K562 (cell line): Measurements from ENCODE around the gene ZNF574. TPM values are rescaled to one million over a fixed set of nuclear protein-coding genes. Genes with fewer than 3 reads are reported as not detected.

Source experiments
- ARID3A ChIP-seq: IDR thresholded peaks from 2 replicates; pipeline ENCODE4 v1.6.1; 2012; ENCODE audit warnings: low read depth, low read length, improper control_type of control experiment, borderline replicate concordance
- CHD1 ChIP-seq: fragments of 200-600 bp; sonication (generic); IDR thresholded peaks from one replicate; pipeline ENCODE4 v1.6.1; 2012; ENCODE audit warnings: mild to moderate bottlenecking, moderate library complexity, low read length, inconsistent platforms
- CREB1 ChIP-seq, 2 experiments: sonication (generic) in 1 of 2; formaldehyde crosslinking in 1 of 2; IDR thresholded peaks; 2 replicates each; pipeline versions ENCODE4 v1.6.1 to v1.8.0; 2012 to 2022; ENCODE audit warnings: inconsistent platforms in 1 of 2, mild to moderate bottlenecking in 1 of 2, missing genetic modification reagents in 1 of 2, moderate library complexity in 1 of 2
- CREM ChIP-seq: IDR thresholded peaks from 2 replicates; pipeline ENCODE4 v1.6.1; 2014; ENCODE audit warnings: antibody characterized with exemption, low read depth
- DPF2 ChIP-seq: fragments of 450-650 bp; IDR thresholded peaks from 2 replicates; pipeline ENCODE4 v1.6.1; 2016
- E2F3 ChIP-seq: fragments of 250-450 bp; sonication (Bioruptor Pico); IDR thresholded peaks from 2 replicates; pipeline ENCODE4 v1.4.0; 2020; ENCODE audit warnings: mild to moderate bottlenecking
- EHMT2 ChIP-seq: fragments of 450-650 bp; IDR thresholded peaks from 2 replicates; pipeline ENCODE4 v1.6.1; 2018; ENCODE audit warnings: antibody characterized with exemption
- JUN ChIP-seq, 2 experiments: sonication (generic) in 1 of 2; formaldehyde crosslinking in 1 of 2; IDR thresholded peaks; 2 replicates each; pipeline versions ENCODE4 v1.6.1 to v1.8.0; 2012 to 2022; ENCODE audit warnings: borderline replicate concordance in 2 of 2, mild to moderate bottlenecking in 2 of 2, improper control_type of control experiment in 1 of 2, low read depth in 1 of 2, low read length in 1 of 2, missing genetic modification reagents in 1 of 2
- LARP7 ChIP-seq: fragments of 450-650 bp; IDR thresholded peaks from 2 replicates; pipeline ENCODE4 v1.6.1; 2016
- MAX ChIP-seq: sonication (generic); formaldehyde crosslinking; IDR thresholded peaks from 2 replicates; pipeline ENCODE4 v1.9.0; 2022; ENCODE audit warnings: mild to moderate bottlenecking, missing genetic modification reagents
- NFYB ChIP-seq: IDR thresholded peaks from 2 replicates; pipeline ENCODE4 v1.6.1; 2011; ENCODE audit warnings: mild to moderate bottlenecking, moderate library complexity; ENCODE audit not compliant: insufficient read length; ENCODE audit errors: extremely low read depth
- PKNOX1 ChIP-seq: fragments of 450-650 bp; IDR thresholded peaks from 2 replicates; pipeline ENCODE4 v1.6.1; 2016
- RFX7 ChIP-seq: fragments of 250-450 bp; sonication (Bioruptor Pico); IDR thresholded peaks from 2 replicates; pipeline ENCODE4 v1.5.1; 2021; ENCODE audit warnings: mild to moderate bottlenecking
- SMC3 ChIP-seq: conservative IDR thresholded peaks from 2 replicates; pipeline ENCODE4 v1.6.1; 2011; ENCODE audit warnings: low read depth, low read length, improper control_type of control experiment; ENCODE audit not compliant: insufficient read depth
- TAF9B ChIP-seq: fragments of 450-650 bp; IDR thresholded peaks from 2 replicates; pipeline ENCODE4 v1.6.1; 2018; ENCODE audit warnings: mild to moderate bottlenecking; ENCODE audit not compliant: partially characterized antibody
- TFAP4 ChIP-seq: sonication (generic); formaldehyde crosslinking; IDR thresholded peaks from 2 replicates; pipeline ENCODE4 v1.8.0; 2022; ENCODE audit warnings: missing genetic modification reagents, mild to moderate bottlenecking, moderate library complexity, borderline replicate concordance
- USF2 ChIP-seq: sonication (generic); formaldehyde crosslinking; IDR thresholded peaks from 2 replicates; pipeline ENCODE4 v1.5.0; 2020; ENCODE audit warnings: missing genetic modification reagents
- ZHX1 ChIP-seq: fragments of 150-350 bp; conservative IDR thresholded peaks from 2 replicates; pipeline ENCODE4 v1.6.1; 2014; ENCODE audit warnings: low read length
- polyA plus RNA-seq, 8 experiments: library from polyadenylated mRNA; depleted of rRNA in 4 of 8; stranded (reverse) in 5 of 8; unstranded in 3 of 8; fragments of >200 nt; fragmentation: Nextera tagmentation in 2 of 8; fragmentation: Illumina TruSeq in 1 of 8; extraction: Ambion mirVana in 2 of 8; extraction: Trizol in 1 of 8; gene quantifications; 2 replicates each; pipeline versions ENCODE4 v1.2.1 to v1.2.3, GENCODE V29; 2011 to 2014; ENCODE audit warnings: inconsistent platforms in 1 of 8, missing spikeins in 1 of 8
- total RNA-seq, 7 experiments: library from RNA; depleted of rRNA in 6 of 7; stranded (reverse); fragments of >200 nt in 6 of 7; fragmentation: Illumina TruSeq in 2 of 7; extraction: Trizol in 2 of 7; gene quantifications; 2 replicates each; pipeline versions ENCODE4 v1.2.1 to v1.2.3, GENCODE V29; 2011 to 2021; ENCODE audit warnings: low replicate concordance in 1 of 7

ZNF574 gene
- total and polyA plus RNA-seq, 9 of the 15 experiments (the other 6 are each of a cell fraction or from before 2014, with no cell fraction given), result 0.24 to 20.7 (median 8.4) TPM

GRCh38 chr19:42075616-42076379 is at the start of gene ZNF574 (continued):
- TF ChIP-seq PKNOX1 (peak; percentile 89), ARID3A (peak; percentile 60; the same call in 1 of the 2 replicates), JUN (IDR thresholded peaks at IDR 0.05; ENCODE audit: borderline replicate concordance, low read depth, low read length) (peak; percentile 43; the same call in 1 of the 2 replicates), JUN (CRISPR knock-in tag; IDR thresholded peaks at IDR 0.05; ENCODE audit: borderline replicate concordance) (no peak), EHMT2 (no peak), CHD1 (no peak), CREB1 (IDR thresholded peaks at IDR 0.05) (peak; percentile 74), CREB1 (CRISPR knock-in tag; IDR thresholded peaks at IDR 0.05) (peak; percentile 75), MAX (CRISPR knock-in tag) (peak; percentile 83), TAF9B (peak; percentile 91), E2F3 (CRISPR knock-in tag) (0 out of 2 replicates have a peak, but pooled peaks have one; percentile 20), ZHX1 (no peak), CREM (peak; percentile 89), NFYB (peak; percentile 90), USF2 (CRISPR knock-in tag) (peak; percentile 46; the same call in 1 of the 2 replicates), TFAP4 (CRISPR knock-in tag) (peak; percentile 63; the same call in 1 of the 2 replicates), SMC3 (no peak), LARP7 (no peak), DPF2 (peak; percentile 8; the same call in 1 of the 2 replicates), RFX7 (CRISPR knock-in tag) (peak; percentile 61; the same call in 1 of the 2 replicates)
